ENCODE results near the gene RNF152. TPM values are rescaled to one million over a fixed set of nuclear protein-coding genes. Genes with fewer than 3 reads are reported as not detected.

The RNF152 gene
- total RNA-seq, 1 experiment from 2014 or later = 0.18 TPM

DNA sequence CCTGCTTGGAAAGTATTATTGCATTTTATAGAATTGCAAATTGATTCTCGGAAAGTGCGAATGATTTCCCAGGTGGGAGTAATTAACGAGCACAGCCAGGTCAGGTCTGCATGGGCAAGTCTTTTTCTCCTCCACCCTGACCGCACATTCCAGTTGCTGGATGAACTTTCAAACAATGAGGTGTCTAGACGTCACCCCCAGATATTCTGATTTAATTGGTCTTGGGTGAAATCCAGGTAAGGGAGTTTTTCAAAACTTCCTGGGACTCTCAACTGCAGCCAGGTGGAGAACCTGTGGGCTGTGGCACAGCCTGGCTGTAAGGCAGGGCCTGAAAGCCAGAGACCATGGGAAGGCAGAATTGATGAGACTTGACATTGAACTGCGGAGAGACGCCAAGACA, 15.9 kb upstream of the RNF152 start:
- Histone ChIP-seq H3K4me1 (ENCODE audit: control insufficient read depth, insufficient read depth, low read length) (no peaks in the 10 kb centered on the region), H3K36me3 (ENCODE audit: control insufficient read depth, insufficient read depth, low read length) (no peaks in the 10 kb centered on the region), H3K4me3 (ENCODE audit: low read depth in 2 of 2, low read length in 2 of 2) (no peak overlapping the region), H3K27ac (ENCODE audit: low read length) (no peak overlapping the region), H3K27me3 (ENCODE audit: control insufficient read depth, insufficient read depth, low read length) (no peaks in the 10 kb centered on the region), H3K9me3 (ENCODE audit: control insufficient read depth, insufficient read depth, low read depth, low read length) (no peaks in the 10 kb centered on the region)
- in situ Hi-C loops (cut with HindIII; ENCODE audit: low pct_unique_long_range_greater_than_20kb, low sequenced_read_pairs) = no loop called here
- DNase-seq (ENCODE audit: low read depth, low spot score) (no peak), ATAC-seq (no peak)
- ChIA-PET CTCF (no interaction called here), POLR2A (no interaction called here)
- TF ChIP-seq POLR2AphosphoS5 (IDR thresholded peaks at IDR 0.05; ENCODE audit: low read depth, low read length) = no peak
- TF ChIP-seq SIN3A (IDR thresholded peaks at IDR 0.05; ENCODE audit: borderline replicate concordance, insufficient read depth, low read depth, low read length) = no peak
- TF ChIP-seq, protein P1, sequence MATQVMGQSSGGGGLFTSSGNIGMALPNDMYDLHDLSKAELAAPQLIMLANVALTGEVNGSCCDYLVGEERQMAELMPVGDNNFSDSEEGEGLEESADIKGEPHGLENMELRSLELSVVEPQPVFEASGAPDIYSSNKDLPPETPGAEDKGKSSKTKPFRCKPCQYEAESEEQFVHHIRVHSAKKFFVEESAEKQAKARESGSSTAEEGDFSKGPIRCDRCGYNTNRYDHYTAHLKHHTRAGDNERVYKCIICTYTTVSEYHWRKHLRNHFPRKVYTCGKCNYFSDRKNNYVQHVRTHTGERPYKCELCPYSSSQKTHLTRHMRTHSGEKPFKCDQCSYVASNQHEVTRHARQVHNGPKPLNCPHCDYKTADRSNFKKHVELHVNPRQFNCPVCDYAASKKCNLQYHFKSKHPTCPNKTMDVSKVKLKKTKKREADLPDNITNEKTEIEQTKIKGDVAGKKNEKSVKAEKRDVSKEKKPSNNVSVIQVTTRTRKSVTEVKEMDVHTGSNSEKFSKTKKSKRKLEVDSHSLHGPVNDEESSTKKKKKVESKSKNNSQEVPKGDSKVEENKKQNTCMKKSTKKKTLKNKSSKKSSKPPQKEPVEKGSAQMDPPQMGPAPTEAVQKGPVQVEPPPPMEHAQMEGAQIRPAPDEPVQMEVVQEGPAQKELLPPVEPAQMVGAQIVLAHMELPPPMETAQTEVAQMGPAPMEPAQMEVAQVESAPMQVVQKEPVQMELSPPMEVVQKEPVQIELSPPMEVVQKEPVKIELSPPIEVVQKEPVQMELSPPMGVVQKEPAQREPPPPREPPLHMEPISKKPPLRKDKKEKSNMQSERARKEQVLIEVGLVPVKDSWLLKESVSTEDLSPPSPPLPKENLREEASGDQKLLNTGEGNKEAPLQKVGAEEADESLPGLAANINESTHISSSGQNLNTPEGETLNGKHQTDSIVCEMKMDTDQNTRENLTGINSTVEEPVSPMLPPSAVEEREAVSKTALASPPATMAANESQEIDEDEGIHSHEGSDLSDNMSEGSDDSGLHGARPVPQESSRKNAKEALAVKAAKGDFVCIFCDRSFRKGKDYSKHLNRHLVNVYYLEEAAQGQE (IDR thresholded peaks at IDR 0.05; ENCODE audit: insufficient read depth in 1 of 2, low read depth in 2 of 2, low read length in 1 of 2) = no peak
- TF ChIP-seq, protein P2, sequence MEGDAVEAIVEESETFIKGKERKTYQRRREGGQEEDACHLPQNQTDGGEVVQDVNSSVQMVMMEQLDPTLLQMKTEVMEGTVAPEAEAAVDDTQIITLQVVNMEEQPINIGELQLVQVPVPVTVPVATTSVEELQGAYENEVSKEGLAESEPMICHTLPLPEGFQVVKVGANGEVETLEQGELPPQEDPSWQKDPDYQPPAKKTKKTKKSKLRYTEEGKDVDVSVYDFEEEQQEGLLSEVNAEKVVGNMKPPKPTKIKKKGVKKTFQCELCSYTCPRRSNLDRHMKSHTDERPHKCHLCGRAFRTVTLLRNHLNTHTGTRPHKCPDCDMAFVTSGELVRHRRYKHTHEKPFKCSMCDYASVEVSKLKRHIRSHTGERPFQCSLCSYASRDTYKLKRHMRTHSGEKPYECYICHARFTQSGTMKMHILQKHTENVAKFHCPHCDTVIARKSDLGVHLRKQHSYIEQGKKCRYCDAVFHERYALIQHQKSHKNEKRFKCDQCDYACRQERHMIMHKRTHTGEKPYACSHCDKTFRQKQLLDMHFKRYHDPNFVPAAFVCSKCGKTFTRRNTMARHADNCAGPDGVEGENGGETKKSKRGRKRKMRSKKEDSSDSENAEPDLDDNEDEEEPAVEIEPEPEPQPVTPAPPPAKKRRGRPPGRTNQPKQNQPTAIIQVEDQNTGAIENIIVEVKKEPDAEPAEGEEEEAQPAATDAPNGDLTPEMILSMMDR (IDR thresholded peaks at IDR 0.05) = no peak
- no peak for TF ChIP-seq TCF7L2 (IDR thresholded peaks at IDR 0.05; ENCODE audit: low read depth, low read length)
- intact Hi-C loops (cut with micrococcal nuclease; ENCODE audit: unreplicated experiment) = no loop called here
- BruUV-seq (replicated peaks) = no TSS peak

DNA sequence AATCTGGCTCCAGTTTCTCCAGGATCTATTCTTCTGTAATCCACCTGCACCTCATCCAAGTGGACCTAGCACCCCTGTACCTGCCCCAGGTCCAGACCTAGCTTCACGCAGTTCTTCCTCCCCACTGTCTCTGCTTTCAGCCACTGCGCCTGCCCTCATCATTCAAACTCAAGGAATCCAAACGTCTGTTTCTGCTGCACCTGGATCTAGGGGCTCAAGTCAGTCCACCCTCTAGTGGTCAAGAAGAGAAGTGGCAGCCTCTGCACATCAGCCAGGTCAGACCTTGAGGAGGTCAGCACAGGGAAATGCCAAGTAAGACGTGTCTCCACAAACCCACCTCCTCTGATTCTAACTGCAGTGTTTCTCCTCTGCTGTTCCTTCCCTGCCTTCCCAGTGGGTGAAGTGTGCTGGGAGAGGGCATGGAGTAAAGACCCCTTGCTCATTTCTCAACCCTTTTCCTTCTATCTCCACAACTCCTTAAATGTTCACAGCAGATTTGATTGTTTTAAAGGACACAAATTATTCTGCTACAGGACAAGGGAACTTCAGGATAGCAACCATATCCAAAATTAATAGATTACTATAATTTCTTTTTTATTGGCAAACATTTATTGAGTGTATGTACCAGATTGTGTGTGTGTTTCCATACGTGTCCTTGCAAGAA, 8.6 kb upstream of the RNF152 start:
- H3K9me3 ChIP-seq (ENCODE audit: control insufficient read depth, insufficient read depth, low read depth, low read length) = no peaks in the 10 kb centered on the region
- ATAC-seq (peak; percentile 94), DNase-seq (ENCODE audit: low read depth, low spot score) (peak; percentile 46)
- H3K4me3 ChIP-seq (ENCODE audit: low read depth in 2 of 2, low read length in 2 of 2) = no peak overlapping the region
- no peaks in the 10 kb centered on the region for H3K4me1 ChIP-seq (ENCODE audit: control insufficient read depth, insufficient read depth, low read length)
- H3K36me3 ChIP-seq (ENCODE audit: control insufficient read depth, insufficient read depth, low read length) = no peaks in the 10 kb centered on the region
- BruUV-seq (replicated peaks) = no TSS peak
- POLR2A ChIA-PET = no interaction called here
- H3K27me3 ChIP-seq (ENCODE audit: control insufficient read depth, insufficient read depth, low read length) = no peaks in the 10 kb centered on the region; the same call in 1 of the 2 replicates
- CTCF ChIA-PET = no interaction called here
- intact Hi-C loops (cut with micrococcal nuclease; ENCODE audit: unreplicated experiment) = no loop called here
- in situ Hi-C loops (cut with HindIII; ENCODE audit: low pct_unique_long_range_greater_than_20kb, low sequenced_read_pairs) = no loop called here
- TF ChIP-seq POLR2AphosphoS5 (IDR thresholded peaks at IDR 0.05; ENCODE audit: low read depth, low read length) = no peak
- TF ChIP-seq, protein P2 (IDR thresholded peaks at IDR 0.05) = peak; percentile 78
- no peak overlapping the region for H3K27ac ChIP-seq (ENCODE audit: low read length)

All from Panc1 (cell line).